ENCODE measurements around the gene ZFP36L1. TPM values are rescaled to one million over a fixed set of nuclear protein-coding genes. Genes with fewer than 3 reads are reported as not detected.

The ZFP36L1 gene
- 24.2 and 44.5 TPM in 2 replicates for total RNA-seq

- no peak for TF ChIP-seq CTCF (IDR thresholded peaks at IDR 0.05; ENCODE audit: insufficient read depth, low read depth, low read length)
- DNase-seq (ENCODE audit: low read depth), result peak; percentile 99
Observed at GRCh38 chr14:68792979-68793733, at the start of gene ZFP36L1. TSS of gene ZFP36L1 (minus strand) at chr14:68793067. CDS start at chr14:68792938, 129 bp downstream.

GRCh38 chr14:68842298-68842697 is 49.4 kb upstream of the ZFP36L1 start:
- no peak for DNase-seq (ENCODE audit: low read depth)
- no peak for TF ChIP-seq CTCF (IDR thresholded peaks at IDR 0.05; ENCODE audit: insufficient read depth, low read depth, low read length)
- H3K4me3 ChIP-seq (ENCODE audit: low read depth, low read length), result no peak overlapping the region

More at GRCh38 chr14:68792979-68793733, at the start of gene ZFP36L1:
- H3K4me3 ChIP-seq (ENCODE audit: low read depth, low read length), result peak within 1 kb of the TSS; percentile 77

GRCh38 chr14:68841016-68841809 is 48.3 kb upstream of the ZFP36L1 start:
- DNase-seq (ENCODE audit: low read depth), result peak; percentile 36
- TF ChIP-seq CTCF (IDR thresholded peaks at IDR 0.05; ENCODE audit: insufficient read depth, low read depth, low read length), result no peak
- H3K4me3 ChIP-seq (ENCODE audit: low read depth, low read length), result no peak overlapping the region

GRCh38 chr14:68840454-68840853 is 47.6 kb upstream of the ZFP36L1 start:
- DNase-seq (ENCODE audit: low read depth), result peak; percentile 50

GRCh38 chr14:68836082-68836481 is 43.2 kb upstream of the ZFP36L1 start:
- TF ChIP-seq CTCF (IDR thresholded peaks at IDR 0.05; ENCODE audit: insufficient read depth, low read depth, low read length), result no peak
- H3K4me3 ChIP-seq (ENCODE audit: low read depth, low read length), result no peak overlapping the region
- no peak for DNase-seq (ENCODE audit: low read depth)

More at GRCh38 chr14:68840454-68840853, 47.6 kb upstream of the ZFP36L1 start:
- H3K4me3 ChIP-seq (ENCODE audit: low read depth, low read length), result no peak overlapping the region
- no peak for TF ChIP-seq CTCF (IDR thresholded peaks at IDR 0.05; ENCODE audit: insufficient read depth, low read depth, low read length)

- no peak for TF ChIP-seq CTCF (IDR thresholded peaks at IDR 0.05; ENCODE audit: insufficient read depth, low read depth, low read length)
- no peak overlapping the region for H3K4me3 ChIP-seq (ENCODE audit: low read depth, low read length)
- no peak for DNase-seq (ENCODE audit: low read depth)
Observed at GRCh38 chr14:68834816-68835215, 41.9 kb upstream of the ZFP36L1 start.
